HepG2 (cell line): ENCODE results near the gene DISP2. TPM values are rescaled to one million over a fixed set of nuclear protein-coding genes. Genes with fewer than 3 reads are reported as not detected.

Experiments
- ATAC-seq: fragments of 200-7000 bp; cut with Tn5 transposase; 3 replicates; pipeline ENCODE4 v1.9.1; 2020; ENCODE audit warnings: mild to moderate bottlenecking, moderate library complexity
- BruUV-seq: library from RNA; stranded (reverse); fragments of 400-500 nt; replicated peaks from 2 replicates; lab custom pipeline; 2021; lab: Mats Ljungman, UMichigan
- CTCF ChIA-PET: fragments of 300-600 bp; formaldehyde crosslinking; extraction: SDS; loops from one replicate; lab custom pipeline; 2021; ENCODE audit warnings: low total read pairs, inconsistent platforms, low intra/inter-chr PET ratio; lab: Yijun Ruan, JAX
- POLR2A ChIA-PET: fragments of 350-600 bp; sonication (Branson Sonifier 250); formaldehyde crosslinking; loops from one replicate; lab custom pipeline; 2020; ENCODE audit warnings: antibody characterized with exemption, inconsistent platforms; lab: Yijun Ruan, JAX
- DNase-seq: peaks from one replicate; pipeline ENCODE4 v3.0.0-alpha.2; 2015; ENCODE audit warnings: low spot score
- FAIRE-seq: peaks from 3 replicates; lab custom pipeline; 2011; peaks lifted over from hg19 to GRCh38; lab: Jason Lieb, UNC
- H2AFZ ChIP-seq: one replicate; pipeline ENCODE4 v1.6.1; 2011; ENCODE audit warnings: low read length, inconsistent platforms
- H3K27ac ChIP-seq: fragments of 300-600 bp; 3 replicates; pipeline ENCODE4 v1.8.0; 2011; ENCODE audit warnings: mixed run types, mild to moderate bottlenecking, mixed read lengths, low read length, inconsistent platforms; ENCODE audit not compliant: insufficient read depth; ENCODE audit errors: extremely low read length
- H3K27me3 ChIP-seq, 2 experiments: fragments of 200-600 bp in 1 of 2; 2 replicates in 1 of 2; 3 replicates in 1 of 2; pipeline versions ENCODE4 v1.6.0 to v1.8.0; 2011; ENCODE audit warnings: low read length in 2 of 2, mild to moderate bottlenecking in 2 of 2, moderate library complexity in 2 of 2, inconsistent platforms in 1 of 2; ENCODE audit not compliant: insufficient read depth in 2 of 2, control insufficient read depth in 1 of 2
- H3K36me3 ChIP-seq, 2 experiments: fragments of 200-600 bp in 1 of 2; replicated peaks in 1 of 2; 2 replicates in 1 of 2; 3 replicates in 1 of 2; pipeline versions ENCODE4 v1.5.1 to v1.8.0; 2011; ENCODE audit warnings: low read length in 2 of 2, inconsistent platforms in 1 of 2; ENCODE audit not compliant: insufficient read depth in 2 of 2, control insufficient read depth in 1 of 2
- H3K4me1 ChIP-seq: 2 replicates; pipeline ENCODE4 v1.5.1; 2012; ENCODE audit warnings: low read length, inconsistent platforms; ENCODE audit not compliant: insufficient read depth
- H3K4me2 ChIP-seq: 2 replicates; pipeline ENCODE4 v1.6.0; 2011; ENCODE audit warnings: low read depth, low read length, inconsistent platforms
- H3K4me3 ChIP-seq, 3 experiments: fragments of 200-600 bp in 1 of 3; sonication (generic), shearing (Covaris generic) in 1 of 3; replicated peaks in 1 of 3; 2 replicates each; pipeline ENCODE4 v1.5.1; 2011 to 2016; ENCODE audit warnings: low read length in 3 of 3, inconsistent platforms in 2 of 3, low read depth in 2 of 3, mild to moderate bottlenecking in 2 of 3, control low read depth in 1 of 3, mixed read lengths in 1 of 3; ENCODE audit not compliant: insufficient read depth in 1 of 3
- H3K79me2 ChIP-seq: one replicate; pipeline ENCODE4 v1.6.1; 2011; ENCODE audit warnings: low read length, inconsistent platforms; ENCODE audit not compliant: insufficient read depth
- H3K9ac ChIP-seq: 2 replicates; pipeline ENCODE4 v1.6.0; 2011; ENCODE audit warnings: mild to moderate bottlenecking, low read depth, low read length, inconsistent platforms; ENCODE audit not compliant: insufficient read depth
- H3K9me3 ChIP-seq: 2 replicates; pipeline ENCODE4 v1.5.1; 2012; ENCODE audit warnings: mild to moderate bottlenecking, low read length
- H4K20me1 ChIP-seq: 2 replicates; pipeline ENCODE4 v1.6.0; 2011; ENCODE audit warnings: inconsistent platforms, mild to moderate bottlenecking, low read length, moderate library complexity; ENCODE audit not compliant: insufficient read depth
- DNMT1 ChIP-seq: sonication (generic); formaldehyde crosslinking; IDR thresholded peaks from 2 replicates; pipeline ENCODE4 v1.5.1; 2020; ENCODE audit warnings: mild to moderate bottlenecking, missing genetic modification reagents
- ELF3 ChIP-seq: IDR thresholded peaks from 2 replicates; pipeline ENCODE4 v1.6.1; 2016; ENCODE audit warnings: missing genetic modification reagents, missing compliant biosample characterization
- ESRRA ChIP-seq: sonication (generic); formaldehyde crosslinking; IDR thresholded peaks from 2 replicates; pipeline ENCODE4 v1.5.1; 2020; ENCODE audit warnings: mild to moderate bottlenecking, low read depth, missing genetic modification reagents
- KDM3A ChIP-seq: IDR thresholded peaks from 2 replicates; pipeline ENCODE4 v1.6.1; 2018; ENCODE audit warnings: low read depth, missing compliant biosample characterization
- NAIF1 ChIP-seq: sonication (generic); formaldehyde crosslinking; IDR thresholded peaks from 2 replicates; pipeline ENCODE4 v1.5.0; 2020; ENCODE audit warnings: mild to moderate bottlenecking, missing genetic modification reagents, borderline replicate concordance
- RBM39 ChIP-seq: fragments of 200-400 bp; formaldehyde crosslinking; IDR thresholded peaks from one replicate; pipeline ENCODE4 v1.6.1; 2018; ENCODE audit warnings: antibody characterized with exemption, mild to moderate bottlenecking, low read depth, low read length; ENCODE audit not compliant: poor library complexity, severe bottlenecking
- RXRB ChIP-seq: IDR thresholded peaks from 2 replicates; pipeline ENCODE4 v1.6.1; 2016; ENCODE audit warnings: borderline replicate concordance, missing genetic modification reagents, missing compliant biosample characterization
- USF2 ChIP-seq, 2 experiments: sonication (generic) in 1 of 2; formaldehyde crosslinking in 1 of 2; IDR thresholded peaks; 2 replicates each; pipeline versions ENCODE4 v1.5.1 to v1.6.1; 2011 to 2020; ENCODE audit warnings: borderline replicate concordance in 1 of 2, low read depth in 1 of 2, low read length in 1 of 2, mild to moderate bottlenecking in 1 of 2, missing genetic modification reagents in 1 of 2, moderate library complexity in 1 of 2
- ZBTB26 ChIP-seq: IDR thresholded peaks from 2 replicates; pipeline ENCODE4 v1.6.1; 2016; ENCODE audit warnings: missing compliant biosample characterization, missing genetic modification reagents, borderline replicate concordance
- ZFP37 ChIP-seq: sonication (generic); formaldehyde crosslinking; IDR thresholded peaks from 2 replicates; pipeline ENCODE4 v1.4.0; 2020; ENCODE audit warnings: missing genetic modification reagents, borderline replicate concordance
- ZNF652 ChIP-seq: IDR thresholded peaks from 2 replicates; pipeline ENCODE4 v1.6.1; 2016; ENCODE audit warnings: low read depth, borderline replicate concordance
- ZNF768 ChIP-seq: sonication (generic); formaldehyde crosslinking; IDR thresholded peaks from 2 replicates; pipeline ENCODE4 v1.4.0; 2020; ENCODE audit warnings: missing genetic modification reagents
- WGBS: methylation state at CpG from one replicate; pipeline ENCODE4 v1.1.6; 2017; ENCODE audit warnings: low lambda C conversion rate; 5-methylcytosine and 5-hydroxymethylcytosine counted together
- in situ Hi-C: cut with HindIII; loops from 2 replicates; pipeline ENCODE4 v1.10.0; 2017; ENCODE audit warnings: low pct_unique_long_range_greater_than_20kb; ENCODE audit not compliant: extremely low pct_ligation_motif_present
- intact Hi-C: fragments of 100-400 bp; cut with micrococcal nuclease; formaldehyde crosslinking; loops from one replicate; pipeline ENCODE4 v1.10.0; 2022; ENCODE audit not compliant: unreplicated experiment
- polyA plus RNA-seq, 8 experiments: library from polyadenylated mRNA; depleted of rRNA in 3 of 8; stranded (reverse) in 7 of 8; unstranded in 1 of 8; fragments of >200 nt; fragmentation: Illumina TruSeq in 4 of 8; extraction: Trizol in 4 of 8; gene quantifications; 2 replicates each; pipeline versions ENCODE4 v1.2.1 to v1.2.3, GENCODE V29; 2011 to 2016; ENCODE audit warnings: low read depth in 4 of 8, missing spikeins in 1 of 8, mixed read lengths in 1 of 8; ENCODE audit not compliant: insufficient read depth in 1 of 8
- total RNA-seq, 5 experiments: library from RNA; depleted of rRNA; stranded (reverse); fragments of >200 nt; fragmentation: Illumina TruSeq; extraction: Trizol; gene quantifications; 2 replicates each; pipeline ENCODE4 v1.2.3, GENCODE V29; 2016; ENCODE audit warnings: low read depth in 1 of 5
- TF ChIP-seq, protein P1 (sequence below): sonication (generic); formaldehyde crosslinking; IDR thresholded peaks from 2 replicates; pipeline ENCODE4 v1.4.0; 2020; ENCODE audit warnings: missing genetic modification reagents, low read depth, mild to moderate bottlenecking, borderline replicate concordance
- TF ChIP-seq, protein P2 (sequence below): sonication (generic); formaldehyde crosslinking; IDR thresholded peaks from 2 replicates; pipeline ENCODE4 v1.4.0; 2020; ENCODE audit warnings: mild to moderate bottlenecking, missing genetic modification reagents
- TF ChIP-seq, protein P3 (sequence below): sonication (generic); formaldehyde crosslinking; IDR thresholded peaks from 2 replicates; pipeline ENCODE4 v1.9.0; 2021; ENCODE audit warnings: missing genetic modification reagents, mild to moderate bottlenecking, borderline replicate concordance

DISP2 gene
- total and polyA plus RNA-seq, 2 of the 13 experiments (the other 11 are each of a cell fraction or from before 2014, with no cell fraction given) = 0.09 to 0.32 TPM

- H2AFZ ChIP-seq = no peak overlapping the region
- FAIRE-seq (peak; percentile 39), DNase-seq (peak; percentile 58), ATAC-seq (peak; percentile 83)
- H3K79me2 ChIP-seq = peaks cover 1% of the 10 kb centered on the region
- H3K27me3 ChIP-seq = no peaks in the 10 kb centered on the region
- peaks cover 34% of the 10 kb centered on the region for H3K4me1 ChIP-seq
- in situ Hi-C loops (no loop called here), intact Hi-C loops (no loop called here)
- BruUV-seq = no TSS peak
- H3K4me2 ChIP-seq = peak overlapping the region; percentile 34; the same call in 1 of the 2 replicates
- ChIA-PET CTCF (no interaction called here), POLR2A (no interaction called here)
- 66% methylated on average over 7 of the region's 7 CpGs for WGBS
- H4K20me1 ChIP-seq = no peaks in the 10 kb centered on the region
- peaks cover 24 to 57% of the 10 kb centered on the region in 2 experiments for H3K36me3 ChIP-seq
- H3K4me3 ChIP-seq = no peak overlapping the region
- no peaks in the 10 kb centered on the region for H3K9me3 ChIP-seq
- H3K9ac ChIP-seq = no peak overlapping the region
- H3K27ac ChIP-seq = peak overlapping the region; percentile 39
- TF ChIP-seq KDM3A (CRISPR knock-in tag) (no peak), ZFP37 (CRISPR knock-in tag) (no peak), ZNF768 (no peak), ESRRA (CRISPR knock-in tag) (no peak), RBM39 (no peak), NAIF1 (CRISPR knock-in tag) (no peak), RXRB (CRISPR knock-in tag) (peak; percentile 54; the same call in 1 of the 2 replicates), ZBTB26 (CRISPR knock-in tag) (no peak), USF2 (IDR thresholded peaks at IDR 0.05; ENCODE audit: low read depth, low read length) (no peak), USF2 (CRISPR knock-in tag; IDR thresholded peaks at IDR 0.05; ENCODE audit: borderline replicate concordance) (no peak), ELF3 (CRISPR knock-in tag) (no peak), DNMT1 (no peak), ZNF652 (CRISPR knock-in tag) (no peak)
- TF ChIP-seq, protein P1, sequence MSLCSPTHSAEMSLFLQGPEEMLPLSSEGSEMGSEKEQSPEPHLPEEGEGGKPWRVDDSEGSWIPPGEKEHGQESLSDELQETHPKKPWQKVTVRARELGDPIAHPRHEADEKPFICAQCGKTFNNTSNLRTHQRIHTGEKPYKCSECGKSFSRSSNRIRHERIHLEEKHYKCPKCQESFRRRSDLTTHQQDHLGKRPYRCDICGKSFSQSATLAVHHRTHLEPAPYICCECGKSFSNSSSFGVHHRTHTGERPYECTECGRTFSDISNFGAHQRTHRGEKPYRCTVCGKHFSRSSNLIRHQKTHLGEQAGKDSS (CRISPR knock-in tag) = no peak
- TF ChIP-seq, protein P2, sequence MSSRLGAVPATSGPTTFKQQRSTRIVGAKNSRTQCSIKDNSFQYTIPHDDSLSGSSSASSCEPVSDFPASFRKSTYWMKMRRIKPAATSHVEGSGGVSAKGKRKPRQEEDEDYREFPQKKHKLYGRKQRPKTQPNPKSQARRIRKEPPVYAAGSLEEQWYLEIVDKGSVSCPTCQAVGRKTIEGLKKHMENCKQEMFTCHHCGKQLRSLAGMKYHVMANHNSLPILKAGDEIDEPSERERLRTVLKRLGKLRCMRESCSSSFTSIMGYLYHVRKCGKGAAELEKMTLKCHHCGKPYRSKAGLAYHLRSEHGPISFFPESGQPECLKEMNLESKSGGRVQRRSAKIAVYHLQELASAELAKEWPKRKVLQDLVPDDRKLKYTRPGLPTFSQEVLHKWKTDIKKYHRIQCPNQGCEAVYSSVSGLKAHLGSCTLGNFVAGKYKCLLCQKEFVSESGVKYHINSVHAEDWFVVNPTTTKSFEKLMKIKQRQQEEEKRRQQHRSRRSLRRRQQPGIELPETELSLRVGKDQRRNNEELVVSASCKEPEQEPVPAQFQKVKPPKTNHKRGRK (CRISPR knock-in tag) = no peak
- TF ChIP-seq, protein P3, sequence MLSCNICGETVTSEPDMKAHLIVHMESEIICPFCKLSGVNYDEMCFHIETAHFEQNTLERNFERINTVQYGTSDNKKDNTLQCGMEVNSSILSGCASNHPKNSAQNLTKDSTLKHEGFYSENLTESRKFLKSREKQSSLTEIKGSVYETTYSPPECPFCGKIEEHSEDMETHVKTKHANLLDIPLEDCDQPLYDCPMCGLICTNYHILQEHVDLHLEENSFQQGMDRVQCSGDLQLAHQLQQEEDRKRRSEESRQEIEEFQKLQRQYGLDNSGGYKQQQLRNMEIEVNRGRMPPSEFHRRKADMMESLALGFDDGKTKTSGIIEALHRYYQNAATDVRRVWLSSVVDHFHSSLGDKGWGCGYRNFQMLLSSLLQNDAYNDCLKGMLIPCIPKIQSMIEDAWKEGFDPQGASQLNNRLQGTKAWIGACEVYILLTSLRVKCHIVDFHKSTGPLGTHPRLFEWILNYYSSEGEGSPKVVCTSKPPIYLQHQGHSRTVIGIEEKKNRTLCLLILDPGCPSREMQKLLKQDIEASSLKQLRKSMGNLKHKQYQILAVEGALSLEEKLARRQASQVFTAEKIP (CRISPR knock-in tag) = no peak
Observed at GRCh38 chr15:40412095-40412759, 54.2 kb downstream of the DISP2 start.
